Epithelial cell of esophagus (primary cell): Measurements from ENCODE around the gene TMEM59L.

Experiments
- DNase-seq: peaks from one replicate; pipeline ENCODE4 v3.0.0; 2010; ENCODE audit warnings: low read depth
- H3K4me3 ChIP-seq: 2 replicates; pipeline ENCODE4 v1.5.1; 2011; ENCODE audit warnings: mild to moderate bottlenecking, low read length, control low read depth
- CTCF ChIP-seq: IDR thresholded peaks from 2 replicates; pipeline ENCODE4 v1.5.1; 2011; ENCODE audit warnings: low read depth, mild to moderate bottlenecking, low read length, control low read depth, inconsistent platforms; ENCODE audit not compliant: insufficient read depth; ENCODE audit errors: missing control alignments

Gene TMEM59L

DNA sequence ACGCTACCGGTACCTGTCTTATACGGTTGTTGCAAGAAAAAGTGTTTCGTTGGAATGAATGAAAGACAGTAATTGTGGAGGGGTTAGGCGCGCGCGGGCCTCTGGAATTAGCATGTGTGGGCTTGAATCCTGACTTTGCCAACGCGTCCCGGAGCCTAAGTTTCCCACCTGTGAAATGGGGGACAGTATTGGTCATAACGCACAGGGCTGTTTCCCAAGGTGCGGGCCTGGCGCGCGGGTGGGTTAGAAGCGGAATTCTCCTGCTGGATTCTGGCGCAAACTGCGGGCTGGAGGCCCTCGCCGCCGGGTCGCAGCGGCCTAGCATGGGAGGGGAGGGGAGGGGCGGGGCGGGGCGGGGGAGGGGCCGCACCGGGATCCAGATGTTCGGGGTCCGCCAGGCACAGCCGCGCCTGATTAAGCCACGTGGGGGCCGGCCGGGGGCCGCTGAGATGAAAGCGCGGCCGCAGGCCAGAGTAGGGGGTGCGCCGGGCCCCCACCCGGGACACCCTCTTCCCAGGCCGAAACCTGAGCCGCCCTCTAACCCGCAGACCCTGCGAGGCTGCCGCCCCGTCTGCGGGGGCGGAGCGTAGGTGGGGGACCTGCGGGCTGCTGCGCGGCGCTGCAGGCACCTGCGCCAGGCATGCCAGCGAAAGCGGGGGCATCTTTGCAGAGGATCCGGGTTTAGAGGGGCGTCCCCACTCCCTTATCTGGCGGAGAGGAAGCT, 1.2 kb upstream of the TMEM59L start:
- no peak overlapping the region for H3K4me3 ChIP-seq
- TF ChIP-seq CTCF: no peak
- no peak for DNase-seq

DNA sequence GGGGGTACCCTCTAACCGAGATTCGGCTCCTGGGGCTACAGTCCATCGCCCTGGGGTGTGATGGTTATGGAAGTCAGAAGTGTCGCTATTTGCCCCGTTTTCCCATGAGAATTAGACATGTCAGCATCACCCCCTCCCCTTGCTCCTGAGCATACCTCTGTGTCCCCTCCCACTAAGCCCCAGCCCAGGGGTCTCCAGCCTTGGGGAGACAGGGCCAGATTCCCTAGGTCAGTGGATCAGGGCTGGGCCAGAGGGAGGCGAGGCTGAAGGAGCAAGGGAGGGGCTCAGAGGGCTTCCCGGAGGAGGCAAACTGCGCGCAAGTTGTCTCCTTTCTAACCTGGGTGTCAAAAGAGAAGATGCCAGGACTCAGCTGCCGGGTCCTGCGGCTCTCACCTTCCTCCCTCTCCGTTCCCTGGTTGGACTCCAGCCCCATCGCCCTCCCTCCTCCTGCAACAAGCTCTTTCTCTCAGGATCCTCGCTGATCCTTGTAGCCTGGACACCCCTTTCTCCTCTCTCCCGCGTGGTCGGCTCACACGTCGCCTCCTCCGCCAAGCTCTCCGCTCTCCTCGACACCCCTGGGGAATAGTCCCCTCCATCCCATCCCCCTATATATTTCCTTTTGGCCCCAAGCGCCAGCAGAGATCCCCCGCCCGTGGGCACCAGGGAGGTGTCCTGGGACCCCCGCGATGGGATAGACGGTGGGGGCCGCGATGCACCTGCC, 459 bp upstream of the TMEM59L start:
- TF ChIP-seq CTCF: no peak
- DNase-seq: no peak
- H3K4me3 ChIP-seq: no peak overlapping the region

GRCh38 chr19:18613589-18614234, 1.0 kb downstream of the TMEM59L start:
- H3K4me3 ChIP-seq: no peak overlapping the region
- TF ChIP-seq CTCF: no peak
- no peak for DNase-seq

- no peak for DNase-seq
- no peak overlapping the region for H3K4me3 ChIP-seq
- TF ChIP-seq CTCF: no peak
Observed at GRCh38 chr19:18616023-18616422, 3.4 kb downstream of the TMEM59L start.

- DNase-seq: no peak
- no peak overlapping the region for H3K4me3 ChIP-seq
- no peak for TF ChIP-seq CTCF
Observed at GRCh38 chr19:18617562-18617961, 4.9 kb downstream of the TMEM59L start.

- TF ChIP-seq CTCF: no peak
- H3K4me3 ChIP-seq: no peak overlapping the region
Observed at GRCh38 chr19:18618236-18618635, 5.6 kb downstream of the TMEM59L start.

DNA sequence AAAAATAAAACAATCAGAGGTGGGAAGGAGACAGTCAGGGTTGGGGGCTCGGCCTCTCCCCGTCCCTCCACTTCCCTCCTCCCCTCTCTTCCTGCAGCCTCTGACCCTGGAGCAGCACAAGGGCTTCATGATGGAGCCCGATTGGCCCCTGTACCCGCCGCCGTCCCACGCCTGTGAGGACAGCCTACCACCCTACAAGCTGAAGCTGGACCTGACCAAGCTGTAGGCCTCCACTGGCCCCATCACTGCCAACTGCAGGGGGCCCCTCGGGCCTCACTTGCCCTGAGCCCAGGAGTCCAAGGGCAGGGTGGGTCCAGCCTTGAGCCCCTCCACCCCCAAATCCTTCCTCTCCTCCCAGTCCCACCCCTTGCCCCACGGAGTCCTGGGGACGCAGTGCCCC, 7.6 kb downstream of the TMEM59L start:
- TF ChIP-seq CTCF: no peak
- no peak overlapping the region for H3K4me3 ChIP-seq
- no peak for DNase-seq

More at GRCh38 chr19:18618236-18618635, 5.6 kb downstream of the TMEM59L start:
- no peak for DNase-seq
